H1 (cell line): ENCODE data around the gene MAPRE2. TPM values are rescaled to one million over a fixed set of nuclear protein-coding genes. Genes with fewer than 3 reads are reported as not detected.
"Not testable (repeated sequence)": the region's sequence is repeated elsewhere in the genome, so short reads cannot be mapped to it uniquely, and the experiment has no call there.

Experiments used
- CTCF ChIA-PET: fragments of 300-600 bp; sonication (Branson Sonifier 250); formaldehyde crosslinking; loops from one replicate; lab custom pipeline; 2021; ENCODE audit not compliant: partially characterized antibody; lab: Charles Lee
- POLR2A ChIA-PET: fragments of 300-600 bp; sonication (Branson Sonifier 250); formaldehyde crosslinking; loops from one replicate; lab custom pipeline; 2021; ENCODE audit warnings: inconsistent platforms; ENCODE audit not compliant: partially characterized antibody; lab: Charles Lee
- DNase-seq, 2 experiments: peaks; one replicate each; pipeline versions ENCODE4 v3.0.0 to v3.0.0-alpha.2; 2010 to 2022; ENCODE audit warnings: low spot score in 2 of 2, low read depth in 1 of 2, mixed read lengths in 1 of 2
- FAIRE-seq: peaks from 2 replicates; lab custom pipeline; 2011; peaks lifted over from hg19 to GRCh38; lab: Jason Lieb, UNC
- H2AFZ ChIP-seq: 2 replicates; pipeline ENCODE4 v1.8.1; 2012; ENCODE audit warnings: low read length, inconsistent platforms
- H2AK5ac ChIP-seq: 2 replicates; pipeline ENCODE4 v1.6.1; 2013; ENCODE audit warnings: low read depth, low read length
- H2BK120ac ChIP-seq: replicated peaks from 2 replicates; pipeline ENCODE3; 2013; ENCODE audit warnings: low read depth, low read length, inconsistent platforms
- H2BK12ac ChIP-seq: 2 replicates; pipeline ENCODE4 v1.6.1; 2013; ENCODE audit warnings: low read depth, low read length
- H2BK15ac ChIP-seq: 2 replicates; pipeline ENCODE4 v1.6.1; 2013; ENCODE audit warnings: low read length
- H2BK20ac ChIP-seq: 2 replicates; pipeline ENCODE4 v1.6.1; 2013; ENCODE audit warnings: low read length
- H2BK5ac ChIP-seq: 2 replicates; pipeline ENCODE4 v1.6.1; 2013; ENCODE audit warnings: low read depth, low read length
- H3K14ac ChIP-seq: 2 replicates; pipeline ENCODE4 v1.6.1; 2013; ENCODE audit warnings: inconsistent platforms; ENCODE audit not compliant: insufficient read length
- H3K18ac ChIP-seq: 2 replicates; pipeline ENCODE4 v1.6.1; 2013; ENCODE audit warnings: low read length; ENCODE audit errors: extremely low read depth
- H3K23ac ChIP-seq: 2 replicates; pipeline ENCODE4 v1.6.1; 2013; ENCODE audit warnings: inconsistent platforms; ENCODE audit not compliant: insufficient read length
- H3K23me2 ChIP-seq: 2 replicates; pipeline ENCODE4 v1.6.1; 2013; ENCODE audit warnings: low read depth, low read length
- H3K27ac ChIP-seq: 2 replicates; pipeline ENCODE4 v1.6.1; 2011; ENCODE audit warnings: low read depth, low read length, inconsistent platforms
- H3K27me3 ChIP-seq, 4 experiments: replicated peaks in 1 of 4; 1 replicate in 1 of 4; 2 replicates in 3 of 4; pipeline versions ENCODE4 v1.6.1 to v1.8.1; 2011 to 2013; ENCODE audit warnings: low read length in 3 of 4, mild to moderate bottlenecking in 3 of 4, inconsistent platforms in 2 of 4, mixed read lengths in 2 of 4, moderate library complexity in 1 of 4; ENCODE audit not compliant: control insufficient read depth in 3 of 4, insufficient read depth in 3 of 4; ENCODE audit errors: extremely low read depth in 1 of 4
- H3K36me3 ChIP-seq, 4 experiments: 2 replicates each; pipeline versions ENCODE4 v1.6.1 to v1.8.1; 2011 to 2013; ENCODE audit warnings: mild to moderate bottlenecking in 4 of 4, low read length in 3 of 4, moderate library complexity in 2 of 4, control low read depth in 1 of 4, inconsistent platforms in 1 of 4; ENCODE audit not compliant: insufficient read depth in 4 of 4, control insufficient read depth in 2 of 4
- H3K4ac ChIP-seq: replicated peaks from 2 replicates; pipeline ENCODE3; 2013; ENCODE audit warnings: low read length, low read depth, mixed read lengths, inconsistent platforms; ENCODE audit not compliant: insufficient read length
- H3K4me1 ChIP-seq, 4 experiments: replicated peaks in 1 of 4; 1 replicate in 1 of 4; 2 replicates in 3 of 4; pipeline versions ENCODE4 v1.6.1 to v1.8.1; 2011 to 2013; ENCODE audit warnings: low read length in 3 of 4, inconsistent platforms in 2 of 4, mixed read lengths in 1 of 4; ENCODE audit not compliant: insufficient read depth in 4 of 4, control insufficient read depth in 3 of 4
- H3K4me2 ChIP-seq, 2 experiments: 2 replicates each; pipeline versions ENCODE4 v1.6.1 to v1.8.1; 2011 to 2013; ENCODE audit warnings: low read depth in 2 of 2, low read length in 2 of 2, control low read depth in 1 of 2, inconsistent platforms in 1 of 2, mild to moderate bottlenecking in 1 of 2; ENCODE audit not compliant: insufficient read depth in 1 of 2
- H3K4me3 ChIP-seq, 4 experiments: fragments of 200-600, 300-600 bp in 1 of 4; sonication (generic), shearing (Covaris generic), sonication (Bioruptor Twin) in 1 of 4; 2 replicates each; pipeline versions ENCODE4 v1.5.1 to v1.8.1; 2011 to 2016; ENCODE audit warnings: low read length in 4 of 4, low read depth in 3 of 4, control low read depth in 2 of 4, inconsistent platforms in 2 of 4, mild to moderate bottlenecking in 2 of 4, mixed read lengths in 1 of 4, moderate library complexity in 1 of 4; ENCODE audit not compliant: insufficient read depth in 2 of 4; ENCODE audit errors: extremely low read depth in 1 of 4
- H3K56ac ChIP-seq: replicated peaks from 2 replicates; pipeline ENCODE3; 2013; ENCODE audit warnings: low read depth, mild to moderate bottlenecking, mixed read lengths, low read length, inconsistent platforms; ENCODE audit not compliant: insufficient read length
- H3K79me1 ChIP-seq: 2 replicates; pipeline ENCODE4 v1.6.1; 2013; ENCODE audit warnings: low read depth, low read length, control low read depth
- H3K79me2 ChIP-seq, 2 experiments: 2 replicates each; pipeline versions ENCODE4 v1.6.1 to v1.8.1; 2012 to 2013; ENCODE audit warnings: low read length in 2 of 2, mild to moderate bottlenecking in 2 of 2, inconsistent platforms in 1 of 2; ENCODE audit not compliant: insufficient read depth in 2 of 2, control insufficient read depth in 1 of 2
- H3K9ac ChIP-seq, 4 experiments: replicated peaks in 1 of 4; 1 replicate in 1 of 4; 2 replicates in 3 of 4; pipeline versions ENCODE4 v1.6.1 to v1.8.1; 2011 to 2013; ENCODE audit warnings: low read depth in 3 of 4, low read length in 3 of 4, control low read depth in 2 of 4, mild to moderate bottlenecking in 2 of 4, moderate library complexity in 2 of 4, inconsistent platforms in 1 of 4; ENCODE audit errors: extremely low read depth in 1 of 4
- H3K9me3 ChIP-seq, 2 experiments: 2 replicates each; pipeline versions ENCODE4 v1.6.1 to v1.8.1; 2012 to 2013; ENCODE audit warnings: mild to moderate bottlenecking in 2 of 2, moderate library complexity in 2 of 2, control low read depth in 1 of 2, inconsistent platforms in 1 of 2, low read depth in 1 of 2, low read length in 1 of 2, mixed read lengths in 1 of 2; ENCODE audit not compliant: insufficient read depth in 2 of 2
- H4K20me1 ChIP-seq, 2 experiments: replicated peaks in 1 of 2; 2 replicates each; pipeline versions ENCODE3 to v1.8.1; 2011 to 2013; ENCODE audit warnings: inconsistent platforms in 2 of 2, low read length in 2 of 2, mild to moderate bottlenecking in 1 of 2; ENCODE audit not compliant: insufficient read depth in 2 of 2, control insufficient read depth in 1 of 2
- H4K5ac ChIP-seq: 2 replicates; pipeline ENCODE4 v1.6.1; 2013; ENCODE audit warnings: low read length, low read depth, mixed read lengths, inconsistent platforms; ENCODE audit not compliant: insufficient read length
- H4K8ac ChIP-seq: 2 replicates; pipeline ENCODE4 v1.8.0; 2013; ENCODE audit warnings: mild to moderate bottlenecking, moderate library complexity, low read length, inconsistent platforms; ENCODE audit not compliant: insufficient read depth; ENCODE audit errors: extremely low read depth
- H4K91ac ChIP-seq: replicated peaks from 2 replicates; pipeline ENCODE3; 2013; ENCODE audit warnings: low read length, mixed read lengths, inconsistent platforms; ENCODE audit not compliant: insufficient read length
- WGBS, 2 experiments: shearing (Covaris generic) in 1 of 2; methylation state at CpG; one replicate each; pipeline versions ENCODE4 v1.1.6 to v1.1.7; 2013 to 2015; ENCODE audit warnings: low lambda C conversion rate in 2 of 2, mixed read lengths in 2 of 2, inconsistent platforms in 1 of 2, low coverage in 1 of 2, missing lambda C conversion rate in 1 of 2; ENCODE audit not compliant: insufficient replicate concordance in 2 of 2, insufficient coverage in 1 of 2, insufficient read length in 1 of 2; ENCODE audit errors: extremely low coverage in 1 of 2, missing lambda C conversion rate in 1 of 2; 5-methylcytosine and 5-hydroxymethylcytosine counted together
- polyA plus RNA-seq, 7 experiments: library from polyadenylated mRNA; depleted of rRNA in 3 of 7; stranded (reverse) in 5 of 7; unstranded in 2 of 7; fragments of >200 nt in 5 of 7; fragments of 200-250 nt in 2 of 7; gene quantifications; 1 replicate in 5 of 7; 2 replicates in 1 of 7; 4 replicates in 1 of 7; pipeline versions ENCODE4 v1.2.1 to v1.2.3, GENCODE V29; 2011 to 2013; ENCODE audit warnings: missing spikeins in 2 of 7, mixed read lengths in 2 of 7
- total RNA-seq: library from RNA; stranded (reverse); fragmentation: NEBNext Ultra II Directional; extraction: Animal tissue kit (Norgen Biotek cat#: 25700); gene quantifications from 2 replicates; pipeline ENCODE4 v1.2.1, GENCODE V29; 2021

MAPRE2 gene
- total and polyA plus RNA-seq, 2 of the 8 experiments (the other 6 are each of a cell fraction or from before 2014, with no cell fraction given) = 32.6 to 33.1 TPM

DNA sequence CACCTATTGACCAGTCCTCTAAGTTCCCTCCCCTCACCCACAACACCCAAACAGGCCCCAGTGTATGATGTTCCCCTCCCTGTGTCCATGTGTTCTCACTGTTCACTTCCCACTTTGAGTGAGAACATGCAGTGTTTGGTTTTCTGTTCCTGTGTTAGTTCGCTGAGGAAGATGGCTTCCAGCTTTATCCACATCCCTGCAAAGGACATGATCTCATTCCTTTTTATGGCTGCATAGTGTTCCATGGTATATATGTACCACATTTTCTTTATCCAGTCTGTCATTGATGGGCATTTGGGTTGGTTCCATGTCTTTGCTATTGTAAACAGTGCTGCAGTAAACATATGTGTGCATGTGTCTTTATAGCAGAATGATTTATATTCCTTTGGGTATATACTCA lies 66.9 kb downstream of the MAPRE2 start:
- H3K18ac ChIP-seq, H2BK15ac ChIP-seq, H4K5ac ChIP-seq, H3K79me1 ChIP-seq, H3K23me2 ChIP-seq, H4K20me1 ChIP-seq, FAIRE-seq, H3K79me2 ChIP-seq, POLR2A ChIA-PET, H2AFZ ChIP-seq, H3K56ac ChIP-seq, H3K27me3 ChIP-seq, H3K4me3 ChIP-seq, H3K4me1 ChIP-seq, CTCF ChIA-PET, H2BK12ac ChIP-seq, H2BK20ac ChIP-seq, H3K23ac ChIP-seq, H3K9me3 ChIP-seq, H3K14ac ChIP-seq, H2BK5ac ChIP-seq, H4K91ac ChIP-seq, H3K27ac ChIP-seq, H3K4me2 ChIP-seq, H3K36me3 ChIP-seq, H2BK120ac ChIP-seq, DNase-seq, H3K9ac ChIP-seq, H4K8ac ChIP-seq, H2AK5ac ChIP-seq, H3K4ac ChIP-seq: not testable (repeated sequence)
- WGBS, 2 experiments = 79% methylated on average over 1 of the region's 1 CpG; no CpG with 5 or more reads in 1 of the 2 experiments
